IMR-90 (cell line): ENCODE measurements around the gene ORMDL3. TPM values are rescaled to one million over a fixed set of nuclear protein-coding genes. Genes with fewer than 3 reads are reported as not detected.

ENCODE experiments used
- ATAC-seq: fragments of 200-7000 bp; cut with Tn5 transposase; 2 replicates; pipeline ENCODE4 v1.9.1; 2020; ENCODE audit warnings: low read depth, mild to moderate bottlenecking, moderate library complexity
- BruUV-seq: library from RNA; stranded (reverse); fragments of 400-500 nt; replicated peaks from 2 replicates; lab custom pipeline; 2021; lab: Mats Ljungman, UMichigan
- CTCF ChIA-PET: fragments of 300-600 bp; formaldehyde crosslinking; extraction: SDS; loops from one replicate; lab custom pipeline; 2021; ENCODE audit warnings: antibody characterized with exemption; lab: Yijun Ruan, JAX
- POLR2A ChIA-PET: fragments of 300-600 bp; sonication (Branson Sonifier 250); formaldehyde crosslinking; loops from one replicate; lab custom pipeline; 2022; ENCODE audit warnings: antibody characterized with exemption; ENCODE audit not compliant: unreplicated experiment; lab: Charles Lee
- DNase-seq: peaks from one replicate; pipeline ENCODE4 v3.0.0; 2013
- H2AFZ ChIP-seq: replicated peaks from 2 replicates; pipeline ENCODE3; 2013; ENCODE audit warnings: low read length, mild to moderate bottlenecking; ENCODE audit not compliant: poor library complexity
- H2AK5ac ChIP-seq: 2 replicates; pipeline ENCODE4 v1.6.1; 2013; ENCODE audit warnings: low read depth, low read length, inconsistent platforms
- H2AK9ac ChIP-seq: replicated peaks from 2 replicates; pipeline ENCODE3; 2013; ENCODE audit warnings: mild to moderate bottlenecking, low read depth, low read length, moderate library complexity; ENCODE audit not compliant: poor library complexity
- H2BK120ac ChIP-seq: 2 replicates; pipeline ENCODE4 v1.6.1; 2013; ENCODE audit warnings: low read depth, low read length, inconsistent platforms
- H2BK15ac ChIP-seq: 3 replicates; pipeline ENCODE4 v1.6.1; 2013; ENCODE audit warnings: low read depth, low read length, inconsistent platforms
- H2BK20ac ChIP-seq: 2 replicates; pipeline ENCODE4 v1.6.1; 2013; ENCODE audit warnings: low read depth, mild to moderate bottlenecking, inconsistent platforms, low read length, moderate library complexity
- H2BK5ac ChIP-seq: 2 replicates; pipeline ENCODE4 v1.6.1; 2013; ENCODE audit warnings: mild to moderate bottlenecking, low read depth, low read length, inconsistent platforms; ENCODE audit not compliant: poor library complexity, severe bottlenecking
- H3K14ac ChIP-seq: replicated peaks from 2 replicates; pipeline ENCODE4 v1.6.1; 2013; ENCODE audit warnings: low read depth, low read length, inconsistent platforms
- H3K18ac ChIP-seq: 2 replicates; pipeline ENCODE4 v1.6.1; 2013; ENCODE audit warnings: low read depth, low read length, control low read depth
- H3K23ac ChIP-seq: 2 replicates; pipeline ENCODE4 v1.6.1; 2013; ENCODE audit warnings: low read depth, low read length, inconsistent platforms
- H3K27ac ChIP-seq: 2 replicates; pipeline ENCODE4 v1.5.1; 2013; ENCODE audit warnings: mild to moderate bottlenecking, control low read depth, low read length; ENCODE audit not compliant: insufficient read depth
- H3K27me3 ChIP-seq: 2 replicates; pipeline ENCODE4 v1.6.1; 2013; ENCODE audit warnings: low read length; ENCODE audit not compliant: control insufficient read depth, insufficient read depth
- H3K36me3 ChIP-seq: 2 replicates; pipeline ENCODE4 v1.6.1; 2013; ENCODE audit warnings: low read length, mixed read lengths; ENCODE audit not compliant: control insufficient read depth, insufficient read depth
- H3K4ac ChIP-seq: 2 replicates; pipeline ENCODE4 v1.6.1; 2013; ENCODE audit warnings: low read depth, low read length, inconsistent platforms
- H3K4me1 ChIP-seq: 2 replicates; pipeline ENCODE4 v1.6.1; 2013; ENCODE audit warnings: low read length, mixed read lengths; ENCODE audit not compliant: control insufficient read depth, insufficient read depth
- H3K4me2 ChIP-seq: 2 replicates; pipeline ENCODE4 v1.6.1; 2013; ENCODE audit warnings: low read depth, mild to moderate bottlenecking, control low read depth, low read length, moderate library complexity
- H3K4me3 ChIP-seq: 2 replicates; pipeline ENCODE4 v1.5.1; 2013; ENCODE audit warnings: low read depth, mild to moderate bottlenecking, control low read depth, low read length, moderate library complexity; ENCODE audit not compliant: insufficient read depth
- H3K56ac ChIP-seq: 2 replicates; pipeline ENCODE4 v1.6.1; 2013; ENCODE audit warnings: low read length, inconsistent platforms; ENCODE audit not compliant: insufficient read depth; ENCODE audit errors: extremely low read depth
- H3K79me1 ChIP-seq, 2 experiments: 2 replicates each; pipeline ENCODE4 v1.6.1; 2013; ENCODE audit warnings: low read length in 2 of 2, inconsistent platforms in 1 of 2, low read depth in 1 of 2
- H3K9ac ChIP-seq: 2 replicates; pipeline ENCODE4 v1.6.1; 2013; ENCODE audit warnings: low read depth, low read length, control low read depth
- H3K9me1 ChIP-seq: 2 replicates; pipeline ENCODE4 v1.6.1; 2013; ENCODE audit warnings: low read length, inconsistent platforms; ENCODE audit not compliant: insufficient read depth
- H3K9me3 ChIP-seq: 2 replicates; pipeline ENCODE4 v1.6.1; 2013; ENCODE audit warnings: low read length; ENCODE audit not compliant: control insufficient read depth, insufficient read depth
- H4K20me1 ChIP-seq: 2 replicates; pipeline ENCODE4 v1.6.1; 2013; ENCODE audit warnings: low read length, inconsistent platforms; ENCODE audit not compliant: insufficient read depth
- H4K5ac ChIP-seq: 2 replicates; pipeline ENCODE4 v1.6.1; 2013; ENCODE audit warnings: mild to moderate bottlenecking, low read depth, low read length, control low read depth
- H4K8ac ChIP-seq, 2 experiments: 2 replicates each; pipeline ENCODE4 v1.6.1; 2013; ENCODE audit warnings: low read depth in 2 of 2, low read length in 2 of 2, control low read depth in 1 of 2, inconsistent platforms in 1 of 2
- H4K91ac ChIP-seq: 2 replicates; pipeline ENCODE4 v1.6.1; 2013; ENCODE audit warnings: low read depth, low read length, inconsistent platforms; ENCODE audit not compliant: insufficient read depth
- BHLHE40 ChIP-seq: fragments of 150-350 bp; IDR thresholded peaks from 2 replicates; pipeline ENCODE4 v1.6.1; 2016; ENCODE audit warnings: mild to moderate bottlenecking, low read depth, low read length
- ELK1 ChIP-seq: fragments of 150-350 bp; IDR thresholded peaks from 2 replicates; pipeline ENCODE4 v1.6.1; 2016; ENCODE audit warnings: low read depth, mild to moderate bottlenecking, low read length, moderate library complexity, borderline replicate concordance
- MAFK ChIP-seq: IDR thresholded peaks from 2 replicates; pipeline ENCODE4 v1.6.1; 2012; ENCODE audit warnings: low read depth, low read length, improper control_type of control experiment
- MAZ ChIP-seq: IDR thresholded peaks from 2 replicates; pipeline ENCODE4 v1.6.1; 2012; ENCODE audit warnings: low read depth, mild to moderate bottlenecking, low read length, improper control_type of control experiment, moderate library complexity, borderline replicate concordance
- RAD21 ChIP-seq: IDR thresholded peaks from 2 replicates; pipeline ENCODE4 v1.6.1; 2012; ENCODE audit warnings: low read length, improper control_type of control experiment
- RCOR1 ChIP-seq: IDR thresholded peaks from 2 replicates; pipeline ENCODE4 v1.6.1; 2012; ENCODE audit warnings: mild to moderate bottlenecking, low read length, improper control_type of control experiment; ENCODE audit not compliant: insufficient replicate concordance
- RFX5 ChIP-seq: IDR thresholded peaks from 2 replicates; pipeline ENCODE4 v1.8.0; 2012; ENCODE audit warnings: low read depth, mild to moderate bottlenecking, low read length, moderate library complexity
- WGBS, 2 experiments: methylation state at CpG; one replicate each; pipeline versions ENCODE4 v1.1.5 to v1.1.7; 2013; ENCODE audit warnings: missing lambda C conversion rate in 2 of 2; ENCODE audit not compliant: insufficient read length in 1 of 2; ENCODE audit errors: extremely low coverage in 2 of 2; 5-methylcytosine and 5-hydroxymethylcytosine counted together
- dilution Hi-C: fragments of 300-500 bp; cut with HindIII; formaldehyde crosslinking; loops from one replicate; pipeline ENCODE4 v1.14.3; 2018; ENCODE audit warnings: low sequenced_read_pairs; ENCODE audit not compliant: unreplicated experiment
- in situ Hi-C: fragments of 300-500 bp; cut with MboI; formaldehyde crosslinking; loops from 3 replicates; pipeline ENCODE4 v1.14.3; 2019; ENCODE audit warnings: low sequenced_read_pairs, inconsistent platforms, mixed read lengths
- intact Hi-C: fragments of 100-400 bp; cut with micrococcal nuclease; formaldehyde crosslinking; loops from 2 replicates; pipeline ENCODE4 v1.10.0; 2022
- polyA plus RNA-seq, 3 experiments: library from polyadenylated mRNA; depleted of rRNA; stranded (reverse); fragments of >200 nt; gene quantifications; 2 replicates each; pipeline ENCODE4 v1.2.3, GENCODE V29; 2012; ENCODE audit warnings: low replicate concordance in 1 of 3
- total RNA-seq: library from RNA; depleted of rRNA; stranded (reverse); fragments of >200 nt; gene quantifications from 2 replicates; pipeline ENCODE4 v1.2.3, GENCODE V29; 2012

The ORMDL3 gene
- total and polyA plus RNA-seq, 2 of the 4 experiments (the other 2 are of a cell fraction), result 45.7 to 78.6 TPM

DNA sequence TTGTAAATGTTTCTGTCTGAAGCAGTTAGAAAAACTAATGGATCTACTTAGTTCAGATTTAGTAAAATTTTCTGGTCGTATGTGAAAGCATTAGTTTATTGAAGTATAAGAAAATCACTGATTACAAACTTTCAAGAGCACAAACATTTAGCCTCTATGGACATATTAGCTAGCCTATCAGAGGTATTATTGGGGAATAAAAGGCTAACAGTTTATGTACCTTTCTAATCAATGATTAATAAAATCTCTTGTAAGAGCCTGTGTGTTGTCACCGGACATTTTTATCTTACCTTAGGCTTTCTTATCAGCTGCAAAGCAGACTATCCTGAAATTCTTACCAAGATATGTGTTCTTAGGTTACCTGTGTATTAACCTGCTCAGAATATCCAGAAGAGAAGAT, 38.2 kb downstream of the ORMDL3 start:
- Histone ChIP-seq H3K27me3 (peaks cover 35% of the 10 kb centered on the region), H2BK5ac (no peak overlapping the region), H2AK5ac (no peak overlapping the region), H3K14ac (no peak overlapping the region), H4K5ac (no peak overlapping the region), H4K91ac (no peak overlapping the region), H3K4me1 (no peaks in the 10 kb centered on the region), H3K9me3 (no peaks in the 10 kb centered on the region; the same call in 1 of the 2 replicates), H3K36me3 (no peaks in the 10 kb centered on the region), H3K4me2 (no peak overlapping the region), H3K79me1 (no peaks in the 10 kb centered on the region), H3K9me1 (no peaks in the 10 kb centered on the region), H3K18ac (no peak overlapping the region), H3K4ac (no peak overlapping the region), H3K56ac (no peak overlapping the region), H2BK15ac (no peak overlapping the region), H2AFZ (no peak overlapping the region), H3K4me3 (no peak overlapping the region), H2AK9ac (no peak overlapping the region), H3K23ac (no peak overlapping the region), H2BK20ac (no peak overlapping the region), H3K27ac (no peak overlapping the region), H4K8ac (no peak overlapping the region), H4K20me1 (no peaks in the 10 kb centered on the region), H3K9ac (no peak overlapping the region), H2BK120ac (no peak overlapping the region)
- dilution Hi-C loops, result no loop called here
- ATAC-seq, result no peak
- in situ Hi-C loops, result no loop called here
- DNase-seq, result no peak
- TF ChIP-seq MAFK, result no peak
- TF ChIP-seq RFX5, result no peak
- TF ChIP-seq BHLHE40, result no peak
- TF ChIP-seq RAD21, result no peak
- TF ChIP-seq ELK1, result no peak
- TF ChIP-seq RCOR1, result no peak
- TF ChIP-seq MAZ, result no peak
- POLR2A ChIA-PET, result no interaction called here
- CTCF ChIA-PET, result no interaction called here
- intact Hi-C loops, result no loop called here
- no CpG with 5 or more reads among the region's 2 CpGs for WGBS, 2 experiments
- BruUV-seq, result no TSS peak
